GM19438 (cell line): ENCODE results near the gene RNF126.
"Not testable (repeated sequence)": the region's sequence is repeated elsewhere in the genome, so short reads cannot be mapped to it uniquely, and the experiment has no call there.

ENCODE experiments used
- ATAC-seq: cut with Tn5 transposase; IDR thresholded peaks from one replicate; pipeline ENCODE4 v1.9.1; 2021; ENCODE audit warnings: low read depth; ENCODE audit not compliant: unreplicated experiment

RNF126 gene

DNA sequence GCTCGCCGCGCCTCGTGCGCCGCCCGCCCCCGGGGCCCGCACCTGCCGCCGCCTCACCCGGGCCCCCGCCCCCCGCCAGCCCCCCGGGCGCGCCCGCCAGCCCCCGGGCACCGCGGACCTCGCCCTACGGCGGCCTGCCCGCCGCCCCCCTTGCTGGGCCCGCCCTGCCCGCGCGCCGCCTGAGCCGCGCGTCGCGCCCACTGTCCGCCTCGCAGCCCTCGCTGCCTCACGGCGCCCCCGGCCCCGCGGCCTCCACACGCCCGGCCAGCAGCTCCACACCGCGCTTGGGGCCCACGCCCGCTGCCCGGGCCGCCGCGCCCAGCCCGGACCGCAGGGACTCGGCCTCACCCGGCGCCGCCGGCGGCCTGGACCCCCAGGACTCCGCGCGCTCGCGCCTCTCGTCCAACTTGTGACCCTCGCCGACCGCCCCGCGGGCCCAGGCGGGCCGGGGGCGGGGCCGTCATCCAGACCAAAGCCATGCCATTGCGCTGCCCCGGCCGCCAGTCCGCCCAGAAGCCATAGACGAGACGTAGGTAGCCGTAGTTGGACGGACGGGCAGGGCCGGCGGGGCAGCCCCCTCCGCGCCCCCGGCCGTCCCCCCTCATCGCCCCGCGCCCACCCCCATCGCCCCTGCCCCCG, 46.8 kb downstream of the RNF126 start:
- ATAC-seq = no peak

DNA sequence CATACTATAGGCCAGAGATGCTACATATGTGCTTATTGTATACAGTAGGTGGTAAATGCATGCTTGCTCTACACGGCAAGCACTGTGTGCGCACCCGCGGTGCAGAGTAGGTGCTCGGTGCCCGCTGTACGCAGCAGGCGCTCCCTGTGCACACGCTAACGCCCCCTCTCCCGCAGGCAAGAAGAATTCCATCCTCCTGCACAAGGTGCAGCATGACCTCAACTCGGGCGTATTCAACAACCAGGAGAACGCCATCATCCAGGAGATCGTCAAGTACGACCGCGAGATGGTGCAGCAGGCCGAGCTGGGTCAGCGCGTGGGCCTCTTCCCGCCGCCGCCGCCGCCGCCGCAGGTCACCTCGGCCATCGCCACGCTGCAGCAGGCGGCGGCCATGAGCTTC, 47.4 kb downstream of the RNF126 start:
- ATAC-seq = no peak

- ATAC-seq = no peak
These were observed 49.1 kb downstream of the RNF126 start for GRCh38 chr19:613732-614567.

DNA sequence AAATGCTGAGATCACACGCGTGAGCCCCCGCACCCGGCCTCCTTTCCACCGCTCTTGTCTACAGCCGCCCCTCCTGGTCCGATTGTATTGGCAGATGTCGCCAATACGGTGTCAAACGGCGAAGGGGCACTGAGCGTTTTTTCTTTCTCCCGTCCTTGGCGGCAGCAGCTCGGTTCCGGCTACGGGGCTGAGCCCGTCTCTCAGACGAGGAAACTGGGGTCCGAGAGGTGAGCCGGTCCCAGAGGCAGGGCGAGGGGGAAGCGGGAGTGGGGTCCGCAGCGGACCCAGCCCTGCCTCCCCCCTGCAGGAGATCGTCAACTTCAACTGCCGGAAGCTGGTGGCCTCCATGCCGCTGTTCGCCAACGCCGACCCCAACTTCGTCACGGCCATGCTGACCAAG, 50.1 kb downstream of the RNF126 start:
- no peak for ATAC-seq

- no peak for ATAC-seq
These were observed 51.5 kb downstream of the RNF126 start for GRCh38 chr19:611481-611868.

- ATAC-seq = no peak
These were observed 52.1 kb downstream of the RNF126 start for GRCh38 chr19:610801-611480.

GRCh38 chr19:610071-610800, 52.8 kb downstream of the RNF126 start:
- ATAC-seq = no peak

DNA sequence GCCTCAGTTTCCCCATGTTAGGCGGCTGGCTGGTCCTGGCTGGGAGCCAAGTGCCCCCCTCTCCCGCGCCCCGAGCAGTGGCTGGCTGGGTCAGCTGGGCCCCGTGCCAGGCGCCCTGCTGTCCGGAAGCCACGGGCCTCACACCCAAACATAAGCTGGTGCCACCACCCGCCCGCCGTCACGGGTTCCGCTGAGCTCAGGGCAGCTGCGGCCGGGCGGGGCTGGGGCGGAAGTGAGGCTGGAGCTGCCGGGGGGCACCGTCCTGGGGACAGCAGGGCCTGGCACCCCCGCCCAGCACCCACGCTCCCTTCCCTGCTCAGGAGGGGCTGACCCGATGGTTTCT, 54.0 kb downstream of the RNF126 start:
- ATAC-seq = no peak

- no peak for ATAC-seq
These were observed 54.6 kb downstream of the RNF126 start for GRCh38 chr19:608155-609003.

- ATAC-seq = no peak
These were observed 55.5 kb downstream of the RNF126 start for GRCh38 chr19:607301-608154.

- not testable (repeated sequence) for ATAC-seq
These were observed 57.7 kb downstream of the RNF126 start for GRCh38 chr19:605061-605971.

DNA sequence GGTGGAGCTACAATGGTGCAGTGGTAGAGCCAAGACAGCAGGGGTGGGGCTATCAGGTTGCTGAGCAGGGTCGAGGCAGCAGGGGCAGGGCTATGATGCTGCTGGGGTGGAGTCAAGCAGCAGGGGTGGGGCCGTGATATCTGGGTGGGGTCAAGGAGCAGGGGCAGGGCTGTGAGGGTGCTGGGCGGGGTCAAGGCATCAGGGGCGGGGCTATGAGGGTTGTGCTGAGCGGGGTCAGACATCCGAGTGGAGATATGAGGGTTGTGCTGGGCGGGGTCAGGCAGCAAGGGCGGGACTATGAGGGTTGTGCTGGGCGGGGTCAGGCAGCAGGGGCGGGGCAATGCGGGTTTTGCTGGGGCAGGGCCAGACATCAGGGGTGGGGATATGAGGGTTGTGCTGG, 58.7 kb downstream of the RNF126 start:
- no peak for ATAC-seq

- ATAC-seq = not testable (repeated sequence)
These were observed 59.2 kb downstream of the RNF126 start for GRCh38 chr19:603779-604178.

- ATAC-seq = not testable (repeated sequence)
These were observed 59.7 kb downstream of the RNF126 start for GRCh38 chr19:603302-603639.

DNA sequence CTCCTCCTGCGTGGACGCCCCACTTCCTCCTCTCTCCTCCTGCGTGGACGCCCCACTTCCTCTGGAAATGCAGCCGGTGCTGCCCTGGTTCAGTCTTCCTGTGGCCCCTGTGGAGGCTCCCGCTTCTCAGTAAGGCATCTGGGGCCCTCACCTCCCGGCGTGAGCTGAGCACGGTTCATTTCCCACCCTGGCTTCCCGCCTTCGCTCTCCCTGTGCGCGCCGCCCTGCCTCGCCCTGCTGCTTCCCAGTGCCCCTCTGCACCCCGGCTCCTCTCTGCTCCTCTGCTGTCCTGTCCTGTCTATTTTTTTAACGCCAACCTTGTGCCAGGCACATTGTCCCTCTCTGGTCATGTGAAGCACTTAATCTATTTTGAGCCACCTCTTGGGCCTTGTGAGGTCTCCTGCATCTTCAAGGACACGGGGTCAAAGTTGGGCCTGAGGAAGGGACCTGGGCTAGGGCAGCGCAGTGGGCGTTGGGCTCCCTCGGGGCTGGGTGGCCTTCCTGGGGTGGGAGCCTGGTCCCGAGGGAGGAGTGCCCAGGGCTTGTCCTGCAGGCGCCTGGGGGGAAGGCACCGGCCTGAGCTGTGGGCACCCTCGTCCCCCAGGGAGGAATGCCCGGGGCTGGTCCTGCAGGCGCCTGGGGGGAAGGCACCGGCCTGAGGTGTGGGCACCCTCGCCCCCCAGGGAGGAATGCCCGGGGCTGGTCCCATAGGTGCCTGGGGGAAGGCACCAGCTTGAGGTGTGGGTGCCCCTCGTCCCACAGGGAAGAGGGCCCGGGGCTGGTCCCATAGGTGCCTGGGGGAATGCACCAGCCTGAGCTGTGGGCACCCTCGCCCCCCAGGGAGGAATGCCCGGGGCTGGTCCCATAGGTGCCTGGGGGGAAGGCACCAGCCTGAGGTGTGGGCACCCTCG, 60.4 kb downstream of the RNF126 start:
- no peak for ATAC-seq

GRCh38 chr19:601790-602189, 61.2 kb downstream of the RNF126 start:
- ATAC-seq = no peak

DNA sequence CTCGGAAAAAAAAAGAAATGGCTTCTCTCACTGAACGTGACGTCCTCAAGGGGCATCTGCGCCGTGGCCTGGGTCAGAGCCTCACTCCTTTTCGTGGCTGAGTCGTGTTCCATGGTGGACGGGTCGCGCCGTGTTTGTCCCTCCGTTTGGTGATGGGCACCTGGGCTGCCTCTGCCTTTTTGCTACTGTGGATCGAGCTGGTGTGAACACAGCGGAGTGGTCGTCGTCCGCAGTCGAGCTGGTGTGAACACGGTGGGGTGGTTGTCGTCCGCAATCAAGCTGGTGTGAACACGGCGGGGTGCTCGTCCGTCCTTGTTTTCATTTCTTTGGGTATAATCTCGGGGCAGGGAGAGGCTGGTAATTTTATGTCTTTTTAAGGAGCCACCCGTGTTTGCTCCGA, 61.7 kb downstream of the RNF126 start:
- no peak for ATAC-seq
